ENCODE data around the gene FAM200B. TPM values are rescaled to one million over a fixed set of nuclear protein-coding genes. Genes with fewer than 3 reads are reported as not detected.

The FAM200B gene
- total RNA-seq, 3 donors from 2014 or later = 34.7 to 66.9 (median 55.9) TPM

- H3K27ac ChIP-seq = peak overlapping the region in 1 of 2 donors; percentile 92
- no peaks in the 10 kb centered on the region for H3K36me3 ChIP-seq
- intact Hi-C loops (cut with DNase I; ENCODE audit: low total_unique reads) = no loop called here
- TF ChIP-seq POLR2AphosphoS5 (IDR thresholded peaks at IDR 0.05) (no peak), POLR2A (IDR thresholded peaks at IDR 0.05) (no peak), CTCF (IDR thresholded peaks at IDR 0.05) (no peak)
- no peaks in the 10 kb centered on the region for H3K4me1 ChIP-seq
- H3K9me3 ChIP-seq = no peaks in the 10 kb centered on the region
- DNase-seq (ENCODE audit: low spot score in 2 of 2) = no peak
- H3K4me3 ChIP-seq = peak overlapping the region; percentile 59 to 77 (median 74)
- H3K27me3 ChIP-seq = no peaks in the 10 kb centered on the region
Observed at GRCh38 chr4:15681067-15681371, 608 bp upstream of the FAM200B start.

DNA sequence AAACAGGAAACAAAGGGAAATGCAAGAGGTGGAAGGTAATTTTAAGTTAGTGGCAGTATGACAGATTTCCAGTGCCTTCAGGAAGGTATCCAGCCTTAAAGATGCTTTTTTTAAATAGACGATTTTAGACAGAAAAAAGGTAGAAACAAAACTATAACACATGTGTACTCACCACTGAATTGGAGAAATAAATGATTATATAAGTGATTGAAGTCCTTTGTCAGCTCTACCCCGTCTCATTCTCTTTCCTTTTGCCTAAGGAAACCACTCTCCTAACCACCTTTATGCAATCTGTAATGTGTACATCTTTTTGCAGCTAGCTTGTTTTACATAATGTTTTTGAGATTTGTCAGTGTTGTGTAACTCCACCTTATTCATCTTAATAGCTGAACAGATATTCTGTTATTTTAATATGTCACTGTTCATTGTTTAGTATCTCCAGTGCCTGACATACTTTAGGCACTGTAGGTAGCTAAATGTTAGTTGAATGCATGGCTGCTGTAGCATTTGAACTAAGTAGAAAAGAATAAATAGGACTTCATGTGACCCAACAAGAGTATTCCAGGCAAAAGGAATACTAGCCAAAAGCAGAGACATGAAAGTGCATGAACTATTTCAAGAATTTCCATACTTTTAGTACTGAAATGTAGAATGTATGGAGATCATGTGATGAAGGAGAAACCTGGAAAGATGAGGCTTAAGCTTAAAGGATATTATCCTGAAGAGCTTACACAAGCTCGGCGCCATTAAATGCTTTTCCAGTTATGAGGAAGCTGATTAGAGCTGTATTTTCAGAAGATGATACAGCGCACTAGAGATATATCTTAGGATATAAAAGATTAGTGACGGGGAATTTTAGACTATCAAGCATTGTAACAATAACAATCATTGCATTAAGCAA, 865 bp downstream of the FAM200B start:
- Histone ChIP-seq H3K36me3 (no peaks in the 10 kb centered on the region), H3K4me3 (peak overlapping the region; percentile 59 to 77 (median 74)), H3K4me1 (no peaks in the 10 kb centered on the region), H3K9me3 (no peaks in the 10 kb centered on the region), H3K27me3 (no peaks in the 10 kb centered on the region), H3K27ac (peak overlapping the region; percentile 92)
- TF ChIP-seq POLR2AphosphoS5 (IDR thresholded peaks at IDR 0.05) (no peak), POLR2A (IDR thresholded peaks at IDR 0.05) (no peak), CTCF (IDR thresholded peaks at IDR 0.05) (no peak)
- DNase-seq (ENCODE audit: low spot score in 2 of 2) = no peak
- intact Hi-C loops (cut with DNase I; ENCODE audit: low total_unique reads) = no loop called here

GRCh38 chr4:15683143-15683495, 1.5 kb downstream of the FAM200B start:
- TF ChIP-seq CTCF (IDR thresholded peaks at IDR 0.05) (no peak), POLR2A (IDR thresholded peaks at IDR 0.05) (no peak), POLR2AphosphoS5 (IDR thresholded peaks at IDR 0.05) (no peak)
- Histone ChIP-seq H3K27me3 (no peaks in the 10 kb centered on the region), H3K27ac (no peak overlapping the region), H3K9me3 (no peaks in the 10 kb centered on the region), H3K36me3 (no peaks in the 10 kb centered on the region), H3K4me1 (no peaks in the 10 kb centered on the region), H3K4me3 (peak overlapping the region in 1 of 3 donors; percentile 74)
- intact Hi-C loops (cut with DNase I; ENCODE audit: low total_unique reads) = no loop called here
- no peak for DNase-seq (ENCODE audit: low spot score in 2 of 2)

- Histone ChIP-seq H3K27ac (no peak overlapping the region), H3K9me3 (no peaks in the 10 kb centered on the region), H3K4me1 (no peaks in the 10 kb centered on the region), H3K4me3 (no peak overlapping the region), H3K36me3 (no peaks in the 10 kb centered on the region), H3K27me3 (no peaks in the 10 kb centered on the region)
- no peak for TF ChIP-seq POLR2AphosphoS5 (IDR thresholded peaks at IDR 0.05)
- TF ChIP-seq CTCF (IDR thresholded peaks at IDR 0.05) = no peak
- TF ChIP-seq POLR2A (IDR thresholded peaks at IDR 0.05) = no peak
- DNase-seq (ENCODE audit: low spot score in 2 of 2) = no peak
- intact Hi-C loops (cut with DNase I; ENCODE audit: low total_unique reads) = no loop called here
Observed at GRCh38 chr4:15684498-15684897, 2.9 kb downstream of the FAM200B start.

DNA sequence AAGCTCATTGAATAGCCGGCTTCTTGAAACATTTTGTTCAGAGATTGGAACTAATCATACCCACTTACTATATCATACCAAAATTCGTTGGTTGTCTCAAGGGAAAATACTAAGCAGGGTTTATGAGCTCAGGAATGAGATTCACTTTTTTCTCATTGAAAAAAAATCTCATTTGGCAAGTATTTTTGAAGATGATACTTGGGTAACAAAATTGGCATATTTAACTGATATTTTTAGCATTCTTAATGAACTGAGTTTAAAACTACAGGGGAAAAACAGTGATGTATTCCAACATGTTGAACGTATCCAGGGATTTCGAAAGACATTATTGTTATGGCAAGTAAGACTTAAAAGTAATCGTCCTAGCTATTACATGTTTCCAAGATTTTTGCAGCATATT, 6.4 kb downstream of the FAM200B start:
- Histone ChIP-seq H3K4me3 (no peak overlapping the region), H3K27me3 (no peaks in the 10 kb centered on the region), H3K27ac (no peak overlapping the region), H3K36me3 (no peaks in the 10 kb centered on the region), H3K4me1 (no peaks in the 10 kb centered on the region), H3K9me3 (no peaks in the 10 kb centered on the region)
- intact Hi-C loops (cut with DNase I; ENCODE audit: low total_unique reads) = no loop called here
- no peak for DNase-seq (ENCODE audit: low spot score in 2 of 2)
- TF ChIP-seq POLR2AphosphoS5 (IDR thresholded peaks at IDR 0.05) (no peak), POLR2A (IDR thresholded peaks at IDR 0.05) (no peak), CTCF (IDR thresholded peaks at IDR 0.05) (no peak)
